PFSK-1 (cell line): ENCODE results near the gene TMEM14A.

Experiments used
- FOXP2 ChIP-seq: optimal IDR thresholded peaks from 2 replicates; pipeline ENCODE3; 2011; ENCODE audit warnings: borderline replicate concordance, control low read depth, inconsistent platforms; ENCODE audit not compliant: insufficient read depth; ENCODE audit errors: extremely low read length, extremely low read depth
- POLR2AphosphoS5 ChIP-seq: IDR thresholded peaks from 2 replicates; pipeline ENCODE4 v1.6.1; 2012; ENCODE audit warnings: low read depth, mild to moderate bottlenecking, control low read depth, low read length, moderate library complexity
- SIN3A ChIP-seq: IDR thresholded peaks from 2 replicates; pipeline ENCODE4 v1.6.1; 2012; ENCODE audit warnings: mild to moderate bottlenecking, low read length, moderate library complexity, borderline replicate concordance; ENCODE audit not compliant: insufficient read depth
- TAF1 ChIP-seq: IDR thresholded peaks from 2 replicates; pipeline ENCODE4 v1.6.1; 2012; ENCODE audit warnings: low read length, control low read depth, borderline replicate concordance; ENCODE audit not compliant: insufficient read depth
- TF ChIP-seq, protein P1 (sequence below), 2 experiments: IDR thresholded peaks; 2 replicates each; pipeline versions ENCODE4 v1.6.1 to v1.8.0; 2011 to 2012; ENCODE audit warnings: low read depth in 2 of 2, low read length in 2 of 2, control low read depth in 1 of 2, inconsistent platforms in 1 of 2, mild to moderate bottlenecking in 1 of 2, moderate library complexity in 1 of 2; ENCODE audit not compliant: insufficient read depth in 1 of 2

The TMEM14A gene

DNA sequence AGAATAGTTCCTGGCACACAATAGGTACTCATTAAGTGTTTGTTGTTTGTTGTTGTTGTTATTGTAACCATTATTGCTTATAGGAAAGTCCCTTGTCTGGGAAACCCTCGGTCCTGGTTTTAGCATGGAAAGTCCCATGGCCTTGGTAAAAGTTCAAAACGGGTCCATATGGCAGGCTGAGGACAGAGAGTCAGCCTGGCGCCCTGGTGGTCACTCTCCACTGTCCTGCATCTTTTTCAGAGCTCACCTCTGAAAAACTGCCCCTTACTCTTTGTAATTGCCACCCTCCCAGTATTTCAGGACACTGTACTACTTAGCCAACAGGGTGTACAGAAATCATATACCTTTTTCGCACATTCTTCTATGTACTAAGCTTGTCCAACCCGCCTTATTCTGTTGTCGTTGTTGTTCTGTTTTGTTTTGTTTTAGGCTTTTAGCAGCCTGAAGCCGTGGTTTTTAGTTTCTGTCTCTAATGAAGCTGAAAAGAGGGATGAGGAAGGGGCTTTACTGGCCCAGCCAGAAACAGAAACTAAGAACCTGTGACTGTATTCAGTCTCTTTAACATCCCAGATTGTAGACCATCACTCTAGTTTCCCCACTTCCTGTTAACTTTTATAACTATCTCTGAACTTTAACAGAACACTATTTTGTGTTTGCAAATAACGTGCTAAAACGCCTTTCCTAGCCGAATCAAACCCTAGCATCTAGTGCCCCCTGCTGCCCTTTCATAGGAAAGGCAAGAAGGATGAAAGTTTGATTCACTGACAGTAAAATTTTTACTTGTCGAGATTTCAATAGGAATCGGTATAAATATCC, 7.6 kb upstream of the TMEM14A start:
- TF ChIP-seq TAF1 (no peak), POLR2AphosphoS5 (no peak), SIN3A (no peak), FOXP2 (no peak)
- TF ChIP-seq, protein P1, sequence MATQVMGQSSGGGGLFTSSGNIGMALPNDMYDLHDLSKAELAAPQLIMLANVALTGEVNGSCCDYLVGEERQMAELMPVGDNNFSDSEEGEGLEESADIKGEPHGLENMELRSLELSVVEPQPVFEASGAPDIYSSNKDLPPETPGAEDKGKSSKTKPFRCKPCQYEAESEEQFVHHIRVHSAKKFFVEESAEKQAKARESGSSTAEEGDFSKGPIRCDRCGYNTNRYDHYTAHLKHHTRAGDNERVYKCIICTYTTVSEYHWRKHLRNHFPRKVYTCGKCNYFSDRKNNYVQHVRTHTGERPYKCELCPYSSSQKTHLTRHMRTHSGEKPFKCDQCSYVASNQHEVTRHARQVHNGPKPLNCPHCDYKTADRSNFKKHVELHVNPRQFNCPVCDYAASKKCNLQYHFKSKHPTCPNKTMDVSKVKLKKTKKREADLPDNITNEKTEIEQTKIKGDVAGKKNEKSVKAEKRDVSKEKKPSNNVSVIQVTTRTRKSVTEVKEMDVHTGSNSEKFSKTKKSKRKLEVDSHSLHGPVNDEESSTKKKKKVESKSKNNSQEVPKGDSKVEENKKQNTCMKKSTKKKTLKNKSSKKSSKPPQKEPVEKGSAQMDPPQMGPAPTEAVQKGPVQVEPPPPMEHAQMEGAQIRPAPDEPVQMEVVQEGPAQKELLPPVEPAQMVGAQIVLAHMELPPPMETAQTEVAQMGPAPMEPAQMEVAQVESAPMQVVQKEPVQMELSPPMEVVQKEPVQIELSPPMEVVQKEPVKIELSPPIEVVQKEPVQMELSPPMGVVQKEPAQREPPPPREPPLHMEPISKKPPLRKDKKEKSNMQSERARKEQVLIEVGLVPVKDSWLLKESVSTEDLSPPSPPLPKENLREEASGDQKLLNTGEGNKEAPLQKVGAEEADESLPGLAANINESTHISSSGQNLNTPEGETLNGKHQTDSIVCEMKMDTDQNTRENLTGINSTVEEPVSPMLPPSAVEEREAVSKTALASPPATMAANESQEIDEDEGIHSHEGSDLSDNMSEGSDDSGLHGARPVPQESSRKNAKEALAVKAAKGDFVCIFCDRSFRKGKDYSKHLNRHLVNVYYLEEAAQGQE (IDR thresholded peaks at IDR 0.05; ENCODE audit: insufficient read depth in 1 of 2, low read depth in 2 of 2, low read length in 2 of 2) = no peak

DNA sequence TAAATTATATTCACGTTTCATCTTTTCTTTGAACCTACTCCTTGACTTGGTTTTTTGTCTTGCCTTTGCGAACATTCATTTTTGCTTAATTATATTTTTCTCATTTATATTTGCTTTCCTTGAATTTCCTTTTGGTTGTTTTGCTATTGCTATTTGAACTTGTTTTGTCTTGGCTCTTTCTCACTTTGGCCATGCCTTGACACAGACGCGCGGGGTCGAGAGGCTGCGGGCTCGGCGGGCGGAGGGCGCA, 7.1 kb upstream of the TMEM14A start:
- TF ChIP-seq SIN3A = no peak
- no peak for TF ChIP-seq FOXP2
- TF ChIP-seq TAF1 = no peak
- TF ChIP-seq, protein P1 (IDR thresholded peaks at IDR 0.05; ENCODE audit: insufficient read depth in 1 of 2, low read depth in 2 of 2, low read length in 2 of 2) = no peak
- TF ChIP-seq POLR2AphosphoS5 = no peak

DNA sequence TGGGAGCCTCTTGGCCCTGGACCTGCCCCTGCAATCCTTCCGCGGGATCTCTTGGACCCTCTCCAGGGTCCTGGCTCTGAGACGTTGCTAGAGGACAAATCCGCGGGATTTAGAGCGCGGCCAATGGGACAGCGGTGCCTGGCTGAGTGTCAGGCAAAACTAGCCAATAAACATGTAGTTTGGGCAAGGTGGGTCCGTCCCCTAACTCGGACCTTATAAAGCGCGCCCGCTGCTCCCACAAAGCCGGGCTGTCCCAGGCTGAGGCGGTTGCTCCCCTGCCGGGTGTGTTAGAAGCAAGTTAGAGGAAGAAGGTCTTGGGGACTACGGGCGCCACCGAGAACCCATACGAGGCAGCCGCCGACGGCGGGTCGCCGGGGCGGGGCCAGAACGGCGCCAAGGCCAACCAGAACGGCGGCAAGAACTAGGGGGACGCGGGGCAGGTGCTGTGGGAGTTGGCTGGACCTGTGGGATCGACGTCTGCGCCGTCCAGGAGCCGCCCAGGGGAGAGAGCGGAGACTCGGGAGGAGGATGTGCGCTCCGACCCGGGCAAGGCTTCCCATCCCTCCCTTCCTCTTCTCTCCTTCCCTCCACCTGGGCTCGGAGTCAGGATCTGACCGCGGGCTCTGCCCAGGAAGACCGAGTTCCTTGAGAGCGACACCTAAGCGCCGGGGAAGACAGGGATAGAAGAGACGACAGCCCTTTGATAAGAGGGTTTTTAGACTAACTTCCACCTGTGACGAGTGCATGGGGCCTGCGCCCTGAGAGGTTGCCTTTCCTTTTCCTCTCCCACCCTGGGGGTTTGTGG, 6.5 kb upstream of the TMEM14A start:
- peak; percentile 75; the same call in 1 of the 2 replicates for TF ChIP-seq TAF1
- no peak for TF ChIP-seq SIN3A
- peak; percentile 82 for TF ChIP-seq POLR2AphosphoS5

DNA sequence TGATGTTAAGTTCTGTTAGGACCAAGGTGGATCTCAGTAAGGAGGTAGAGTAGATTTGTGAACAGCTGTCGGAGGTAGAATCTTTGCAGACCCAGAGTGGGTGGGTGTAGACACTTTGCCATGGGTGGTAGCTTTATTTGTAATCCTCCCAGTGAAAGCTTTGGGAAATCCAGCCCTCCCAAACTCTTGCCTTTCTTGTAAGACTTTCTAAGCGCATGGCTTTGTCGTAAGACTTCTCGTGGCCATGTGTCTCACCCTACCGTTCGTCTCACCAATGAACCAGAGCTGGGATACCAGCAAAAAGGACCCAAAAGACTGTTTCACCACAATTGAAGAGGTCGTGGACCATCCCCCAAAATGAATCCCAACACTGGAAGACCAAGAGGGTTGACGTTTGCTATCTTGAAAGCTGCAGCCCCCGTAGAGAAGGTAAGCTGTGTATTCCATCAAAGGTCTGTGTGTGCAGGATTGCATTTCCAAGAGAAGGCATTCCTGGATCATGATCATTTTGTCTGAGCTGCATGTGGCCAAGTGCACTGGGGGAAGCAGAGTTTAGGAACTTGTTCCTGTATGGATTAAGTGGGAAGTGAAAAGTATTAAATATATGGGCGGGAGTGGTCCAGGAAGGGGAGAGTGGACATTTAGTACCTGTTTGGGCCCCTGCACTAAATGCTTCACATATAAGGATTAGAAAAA, 5.8 kb upstream of the TMEM14A start:
- TF ChIP-seq POLR2AphosphoS5 (no peak), TAF1 (no peak), FOXP2 (no peak), SIN3A (no peak)
- TF ChIP-seq, protein P1 (IDR thresholded peaks at IDR 0.05; ENCODE audit: insufficient read depth in 1 of 2, low read depth in 2 of 2, low read length in 2 of 2) = no peak

DNA sequence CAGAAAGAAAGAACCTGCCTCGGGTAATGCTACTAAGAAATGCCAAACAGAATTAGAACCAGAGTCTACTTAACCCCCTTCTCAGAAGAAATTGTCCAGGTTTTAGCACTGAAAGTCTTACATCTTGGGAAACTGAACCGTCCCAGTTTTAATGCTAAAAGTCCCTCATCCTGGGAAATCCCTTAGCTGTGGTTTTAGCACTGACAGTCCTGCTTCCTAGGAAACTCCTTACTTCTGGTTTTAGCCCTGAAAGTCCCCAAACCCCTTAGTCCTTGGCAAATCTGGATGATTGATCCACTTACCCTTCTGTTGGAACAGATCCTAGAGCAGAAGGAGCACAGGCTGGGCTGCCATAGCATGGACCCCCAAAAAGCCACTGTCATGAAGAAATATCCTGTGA, 4.8 kb upstream of the TMEM14A start:
- TF ChIP-seq SIN3A = no peak
- TF ChIP-seq, protein P1 (IDR thresholded peaks at IDR 0.05; ENCODE audit: insufficient read depth in 1 of 2, low read depth in 2 of 2, low read length in 2 of 2) = no peak
- no peak for TF ChIP-seq FOXP2
- no peak for TF ChIP-seq TAF1
- no peak for TF ChIP-seq POLR2AphosphoS5
